Renal cortex interstitium (tissue), 11 donors: ENCODE results near the gene PRDM15. TPM values are rescaled to one million over a fixed set of nuclear protein-coding genes. Genes with fewer than 3 reads are reported as not detected.

Experiments
- DNase-seq, 11 donors: peaks; one replicate each; pipeline ENCODE4 v3.0.0-alpha.2; 2013; ENCODE audit warnings: low read depth in 9 of 11, low spot score in 4 of 11; ENCODE audit errors: extremely low read depth in 1 of 11
- polyA plus RNA-seq, 3 donors: library from polyadenylated mRNA; unstranded; fragments of 120-200 nt; gene quantifications; one replicate each; pipeline ENCODE4 v1.2.1, GENCODE V29; 2013; ENCODE audit not compliant: insufficient read length in 3 of 3

Gene PRDM15
- polyA plus RNA-seq, 3 donors: 5.9 to 8.8 (median 6.5) TPM

- no peak for DNase-seq
These were observed 114.4 kb downstream of the PRDM15 start for GRCh38 chr21:41764558-41765419.

GRCh38 chr21:41763996-41764395, 115.1 kb downstream of the PRDM15 start:
- DNase-seq: no peak

- no peak for DNase-seq
These were observed 115.7 kb downstream of the PRDM15 start for GRCh38 chr21:41763398-41763931.

- no peak for DNase-seq
These were observed 116.4 kb downstream of the PRDM15 start for GRCh38 chr21:41762753-41763152.

- DNase-seq: no peak
These were observed 117.1 kb downstream of the PRDM15 start for GRCh38 chr21:41761934-41762635.

GRCh38 chr21:41761211-41761933, 117.8 kb downstream of the PRDM15 start:
- no peak for DNase-seq

GRCh38 chr21:41760411-41760810, 118.7 kb downstream of the PRDM15 start:
- DNase-seq: no peak

GRCh38 chr21:41759926-41760325, 119.2 kb downstream of the PRDM15 start:
- DNase-seq: no peak

- DNase-seq: no peak
These were observed 119.8 kb downstream of the PRDM15 start for GRCh38 chr21:41759214-41759840.

GRCh38 chr21:41758550-41758949, 120.6 kb downstream of the PRDM15 start:
- no peak for DNase-seq

GRCh38 chr21:41755934-41756773, 123.0 kb downstream of the PRDM15 start:
- no peak for DNase-seq

GRCh38 chr21:41755258-41755933, 123.7 kb downstream of the PRDM15 start:
- DNase-seq: no peak

GRCh38 chr21:41754479-41754891, 124.7 kb downstream of the PRDM15 start:
- no peak for DNase-seq

- DNase-seq: no peak
These were observed 125.9 kb downstream of the PRDM15 start for GRCh38 chr21:41753006-41753898.

- DNase-seq: no peak
These were observed 126.9 kb downstream of the PRDM15 start for GRCh38 chr21:41752231-41752681.

- no peak for DNase-seq
These were observed 127.5 kb downstream of the PRDM15 start for GRCh38 chr21:41751611-41752011.
